Trophoblast cell (in vitro differentiated cells and primary cell): ENCODE data around the gene C2orf68.
"Not testable (repeated sequence)": the region's sequence is repeated elsewhere in the genome, so short reads cannot be mapped to it uniquely, and the experiment has no call there.

ENCODE experiments used
- DNase-seq, 2 donors: peaks; one replicate each; pipeline ENCODE4 v3.0.0-alpha.2; 2016
- H2AFZ ChIP-seq: 2 replicates; pipeline ENCODE4 v1.6.1; 2013; ENCODE audit warnings: low read length, moderate library complexity, mild to moderate bottlenecking; ENCODE audit not compliant: insufficient read depth, poor library complexity
- H2AK5ac ChIP-seq: 2 replicates; pipeline ENCODE4 v1.6.1; 2013; ENCODE audit warnings: mild to moderate bottlenecking, low read length
- H2BK120ac ChIP-seq: 2 replicates; pipeline ENCODE4 v1.6.1; 2013; ENCODE audit warnings: low read length, mild to moderate bottlenecking, moderate library complexity; ENCODE audit not compliant: insufficient read depth, poor library complexity
- H2BK12ac ChIP-seq: 2 replicates; pipeline ENCODE4 v1.6.1; 2013; ENCODE audit warnings: mild to moderate bottlenecking, low read length, moderate library complexity
- H2BK5ac ChIP-seq: 2 replicates; pipeline ENCODE4 v1.6.1; 2013; ENCODE audit warnings: low read length, low read depth, moderate library complexity, mild to moderate bottlenecking; ENCODE audit not compliant: poor library complexity
- H3K14ac ChIP-seq: 2 replicates; pipeline ENCODE4 v1.6.1; 2013; ENCODE audit warnings: mild to moderate bottlenecking, low read length
- H3K18ac ChIP-seq: 2 replicates; pipeline ENCODE4 v1.6.1; 2013; ENCODE audit warnings: mild to moderate bottlenecking, low read length
- H3K23ac ChIP-seq: 2 replicates; pipeline ENCODE4 v1.6.1; 2013; ENCODE audit warnings: low read length
- H3K27ac ChIP-seq: 2 replicates; pipeline ENCODE4 v1.5.1; 2013; ENCODE audit warnings: low read depth, mild to moderate bottlenecking, inconsistent platforms, low read length, moderate library complexity
- H3K27me3 ChIP-seq: 2 replicates; pipeline ENCODE4 v1.6.1; 2013; ENCODE audit warnings: inconsistent platforms, mild to moderate bottlenecking, low read length, moderate library complexity; ENCODE audit not compliant: insufficient read depth
- H3K36me3 ChIP-seq, 2 experiments: 1 replicate in 1 of 2; 2 replicates in 1 of 2; pipeline ENCODE4 v1.6.1; 2013; ENCODE audit warnings: low read length in 2 of 2, mild to moderate bottlenecking in 2 of 2, moderate library complexity in 1 of 2; ENCODE audit not compliant: insufficient read depth in 2 of 2, control insufficient read depth in 1 of 2
- H3K4ac ChIP-seq: 2 replicates; pipeline ENCODE4 v1.6.1; 2013; ENCODE audit warnings: low read depth, mild to moderate bottlenecking, low read length, moderate library complexity
- H3K4me1 ChIP-seq, 2 experiments: 1 replicate in 1 of 2; 2 replicates in 1 of 2; pipeline ENCODE4 v1.6.1; 2013; ENCODE audit warnings: low read length in 2 of 2, mild to moderate bottlenecking in 2 of 2, moderate library complexity in 1 of 2; ENCODE audit not compliant: insufficient read depth in 2 of 2, control insufficient read depth in 1 of 2
- H3K4me2 ChIP-seq: 2 replicates; pipeline ENCODE4 v1.6.1; 2013; ENCODE audit warnings: inconsistent platforms, mild to moderate bottlenecking, low read length, moderate library complexity
- H3K4me3 ChIP-seq: 2 replicates; pipeline ENCODE4 v1.5.1; 2013; ENCODE audit warnings: mild to moderate bottlenecking, low read depth, low read length, inconsistent platforms
- H3K79me1 ChIP-seq: one replicate; pipeline ENCODE4 v1.6.1; 2013; ENCODE audit warnings: low read length
- H3K79me2 ChIP-seq: 2 replicates; pipeline ENCODE4 v1.6.1; 2013; ENCODE audit warnings: low read length, mild to moderate bottlenecking; ENCODE audit not compliant: control insufficient read depth, insufficient read depth, poor library complexity
- H3K9ac ChIP-seq: 2 replicates; pipeline ENCODE4 v1.6.1; 2013; ENCODE audit warnings: mild to moderate bottlenecking, low read length
- H3K9me3 ChIP-seq: 2 replicates; pipeline ENCODE4 v1.6.1; 2013; ENCODE audit warnings: low read depth, mild to moderate bottlenecking, control low read depth, inconsistent platforms, low read length; ENCODE audit not compliant: insufficient read depth
- H4K12ac ChIP-seq: 2 replicates; pipeline ENCODE4 v1.6.1; 2013; ENCODE audit warnings: low read depth, mild to moderate bottlenecking, low read length, moderate library complexity
- H4K8ac ChIP-seq: 2 replicates; pipeline ENCODE4 v1.6.1; 2013; ENCODE audit warnings: low read depth, mild to moderate bottlenecking, low read length, moderate library complexity
- H4K91ac ChIP-seq: one replicate; pipeline ENCODE4 v1.6.1; 2013; ENCODE audit warnings: low read depth, mild to moderate bottlenecking, low read length, moderate library complexity
- WGBS: extraction: QIAGEN DNeasy Blood & Tissue Kit; methylation state at CpG from one replicate; pipeline ENCODE4 v1.1.7; 2013; ENCODE audit warnings: missing lambda C conversion rate; ENCODE audit not compliant: insufficient read length, insufficient coverage; ENCODE audit errors: extremely low coverage; 5-methylcytosine and 5-hydroxymethylcytosine counted together

Gene C2orf68

GRCh38 chr2:85605406-85606115 is 6.3 kb downstream of the C2orf68 start:
- no peak overlapping the region for H4K91ac ChIP-seq
- H2BK12ac ChIP-seq = no peak overlapping the region
- H3K23ac ChIP-seq = no peak overlapping the region
- H3K9ac ChIP-seq = no peak overlapping the region
- no peak overlapping the region for H2BK120ac ChIP-seq
- H3K4me2 ChIP-seq = no peak overlapping the region
- H2AK5ac ChIP-seq = no peak overlapping the region
- peaks cover 6% of the 10 kb centered on the region for H3K79me2 ChIP-seq
- H4K12ac ChIP-seq = no peak overlapping the region
- peaks cover 14 to 20% of the 10 kb centered on the region in 2 experiments for H3K36me3 ChIP-seq
- no peak overlapping the region for H3K4ac ChIP-seq
- no peak overlapping the region for H3K4me3 ChIP-seq
- peaks cover 5 to 22% of the 10 kb centered on the region in 2 experiments for H3K4me1 ChIP-seq
- no CpG with 5 or more reads among the region's 4 CpGs for WGBS
- no peak overlapping the region for H2BK5ac ChIP-seq
- H3K27ac ChIP-seq = no peak overlapping the region
- no peaks in the 10 kb centered on the region for H3K27me3 ChIP-seq
- no peak overlapping the region for H3K14ac ChIP-seq
- DNase-seq = peak in 1 of 2 donors; percentile 51
- peaks cover 8% of the 10 kb centered on the region for H3K79me1 ChIP-seq
- H2AFZ ChIP-seq = no peak overlapping the region
- no peak overlapping the region for H3K18ac ChIP-seq
- H4K8ac ChIP-seq = no peak overlapping the region
- H3K9me3 ChIP-seq = peaks cover 1% of the 10 kb centered on the region

GRCh38 chr2:85604568-85605339 is 7.1 kb downstream of the C2orf68 start:
- no peak overlapping the region for H3K9ac ChIP-seq
- H3K4me2 ChIP-seq = no peak overlapping the region
- peaks cover 5 to 22% of the 10 kb centered on the region in 2 experiments for H3K4me1 ChIP-seq
- no peak overlapping the region for H2BK5ac ChIP-seq
- no peak overlapping the region for H3K18ac ChIP-seq
- no CpG with 5 or more reads among the region's 6 CpGs for WGBS
- H3K14ac ChIP-seq = no peak overlapping the region
- H3K23ac ChIP-seq = no peak overlapping the region
- peak in 1 of 2 donors; percentile 31 for DNase-seq
- H4K12ac ChIP-seq = no peak overlapping the region
- no peak overlapping the region for H3K27ac ChIP-seq
- no peak overlapping the region for H2BK12ac ChIP-seq
- H3K4me3 ChIP-seq = no peak overlapping the region
- peaks cover 13 to 21% of the 10 kb centered on the region in 2 experiments for H3K36me3 ChIP-seq
- no peak overlapping the region for H2AK5ac ChIP-seq
- H3K4ac ChIP-seq = no peak overlapping the region
- no peaks in the 10 kb centered on the region for H3K27me3 ChIP-seq
- no peak overlapping the region for H2BK120ac ChIP-seq
- H4K8ac ChIP-seq = no peak overlapping the region
- peaks cover 8% of the 10 kb centered on the region for H3K79me1 ChIP-seq
- peaks cover 6% of the 10 kb centered on the region for H3K79me2 ChIP-seq
- peaks cover 3% of the 10 kb centered on the region for H3K9me3 ChIP-seq
- no peak overlapping the region for H2AFZ ChIP-seq
- H4K91ac ChIP-seq = no peak overlapping the region

GRCh38 chr2:85604133-85604444 is 7.8 kb downstream of the C2orf68 start:
- not testable (repeated sequence) for H4K91ac ChIP-seq, H4K8ac ChIP-seq, H3K4me3 ChIP-seq, H3K4ac ChIP-seq, H3K18ac ChIP-seq, DNase-seq, H2AK5ac ChIP-seq, H3K27ac ChIP-seq, H3K27me3 ChIP-seq, H3K9ac ChIP-seq, H2AFZ ChIP-seq, H3K4me2 ChIP-seq, H2BK120ac ChIP-seq, H3K79me1 ChIP-seq, H3K9me3 ChIP-seq, H2BK5ac ChIP-seq, H2BK12ac ChIP-seq, H4K12ac ChIP-seq, H3K79me2 ChIP-seq, H3K23ac ChIP-seq, H3K14ac ChIP-seq
- peaks cover 5 to 22% of the 10 kb centered on the region in 2 experiments for H3K4me1 ChIP-seq
- peaks cover 14 to 24% of the 10 kb centered on the region in 2 experiments for H3K36me3 ChIP-seq
- WGBS = no CpG with 5 or more reads among the region's 3 CpGs

GRCh38 chr2:85602476-85603234 is 9.2 kb downstream of the C2orf68 start, which contains the start of gene TMEM150A:
TSS of gene TMEM150A (minus strand) at chr2:85602698. CDS start at chr2:85601948, 750 bp downstream.
- H3K4ac ChIP-seq = peak within 1 kb of the TSS; percentile 13
- H3K79me2 ChIP-seq = peaks cover 6% of the 10 kb centered on the region
- H3K14ac ChIP-seq = peak within 1 kb of the TSS; percentile 68
- peaks cover 16 to 21% of the 10 kb centered on the region in 2 experiments for H3K36me3 ChIP-seq
- no peak within 1 kb of the TSS for H2BK12ac ChIP-seq
- peaks cover 8% of the 10 kb centered on the region for H3K79me1 ChIP-seq
- no CpG with 5 or more reads among the region's 73 CpGs for WGBS
- DNase-seq = peak; percentile 80 to 92
- H3K9me3 ChIP-seq = peaks cover 3% of the 10 kb centered on the region
- peak within 1 kb of the TSS; percentile 87 for H3K18ac ChIP-seq
- H3K4me2 ChIP-seq = peak within 1 kb of the TSS; percentile 92
- H3K9ac ChIP-seq = peak within 1 kb of the TSS; percentile 90
- peak within 1 kb of the TSS; percentile 46 for H2AFZ ChIP-seq
- peak within 1 kb of the TSS; percentile 52 for H2BK5ac ChIP-seq
- peak within 1 kb of the TSS; percentile 66 for H4K8ac ChIP-seq
- H3K27me3 ChIP-seq = no peaks in the 10 kb centered on the region
- peak within 1 kb of the TSS; percentile 98 for H3K4me3 ChIP-seq
- peak within 1 kb of the TSS; percentile 56 for H3K27ac ChIP-seq
- peak within 1 kb of the TSS; percentile 76 for H4K12ac ChIP-seq
- no peak within 1 kb of the TSS for H2BK120ac ChIP-seq
- no peak within 1 kb of the TSS for H3K23ac ChIP-seq
- H2AK5ac ChIP-seq = peak within 1 kb of the TSS; percentile 59
- H3K4me1 ChIP-seq = peaks cover 5 to 22% of the 10 kb centered on the region in 2 experiments
- H4K91ac ChIP-seq = peak within 1 kb of the TSS; percentile 67
